ENCODE results near the gene RNF167.

RNF167 gene

GRCh38 chr17:4939796-4940554, at the start of gene RNF167, which contains the start of gene SLC25A11:
Gene RNF167, plus strand, starts transcription at chr17:4940268. Its CDS starts 642 bp downstream, at chr17:4940910.
Gene SLC25A11, minus strand, starts transcription at chr17:4940046. Its CDS starts 136 bp downstream, at chr17:4939910.
- H3K9me3 Mint-ChIP-seq = no peaks in the 10 kb centered on the region
- CTCF ChIA-PET = interaction anchor here (1.0 to 2.6 kb wide), 4 partner anchors 26 to 47 kb away, joined by 3 to 15 read pairs (median 6); partner anchors contain the start of genes CAMTA2 and SPAG7
- H3K4me3 Mint-ChIP-seq = peak within 1 kb of the TSS; percentile 92
- H3K4me1 Mint-ChIP-seq = peaks cover 60% of the 10 kb centered on the region
- peak; percentile 98 for DNase-seq
- H3K27me3 Mint-ChIP-seq = peaks cover 4% of the 10 kb centered on the region
- H3K36me3 Mint-ChIP-seq = peaks cover 73% of the 10 kb centered on the region
- H3K27ac Mint-ChIP-seq = peak within 1 kb of the TSS; percentile 98

GRCh38 chr17:4891411-4892410, 48.4 kb upstream of the RNF167 start:
- CTCF ChIA-PET = interaction anchor here (0.6 to 1.3 kb wide), 3 partner anchors 8 to 99 kb away, joined by 3 to 5 read pairs (median 3); partner anchors contain the start of gene C17orf107

GRCh38 chr17:4892499-4893221, 47.4 kb upstream of the RNF167 start:
- CTCF ChIA-PET = no interaction called here
- H3K4me1 Mint-ChIP-seq = peaks cover 3% of the 10 kb centered on the region
- no peaks in the 10 kb centered on the region for H3K9me3 Mint-ChIP-seq
- H3K27ac Mint-ChIP-seq = no peak overlapping the region
- peaks cover 40% of the 10 kb centered on the region for H3K36me3 Mint-ChIP-seq
- DNase-seq = no peak
- no peaks in the 10 kb centered on the region for H3K27me3 Mint-ChIP-seq
- H3K4me3 Mint-ChIP-seq = no peak overlapping the region

More at GRCh38 chr17:4891411-4892410, 48.4 kb upstream of the RNF167 start:
- Mint-ChIP-seq H3K4me1 (peaks cover 3% of the 10 kb centered on the region), H3K9me3 (no peaks in the 10 kb centered on the region), H3K27me3 (no peaks in the 10 kb centered on the region), H3K4me3 (no peak overlapping the region), H3K36me3 (peaks cover 41% of the 10 kb centered on the region), H3K27ac (no peak overlapping the region)
- DNase-seq = no peak

GRCh38 chr17:4893272-4893671, 46.8 kb upstream of the RNF167 start:
- Mint-ChIP-seq H3K27ac (no peak overlapping the region), H3K36me3 (peaks cover 40% of the 10 kb centered on the region), H3K27me3 (no peaks in the 10 kb centered on the region), H3K9me3 (no peaks in the 10 kb centered on the region), H3K4me3 (no peak overlapping the region), H3K4me1 (peaks cover 4% of the 10 kb centered on the region)
- no peak for DNase-seq
- CTCF ChIA-PET = no interaction called here

GRCh38 chr17:4893721-4894560, 46.1 kb upstream of the RNF167 start:
- peaks cover 8% of the 10 kb centered on the region for H3K4me1 Mint-ChIP-seq
- H3K36me3 Mint-ChIP-seq = peaks cover 37% of the 10 kb centered on the region
- CTCF ChIA-PET = no interaction called here
- H3K4me3 Mint-ChIP-seq = no peak overlapping the region
- DNase-seq = no peak
- H3K9me3 Mint-ChIP-seq = no peaks in the 10 kb centered on the region
- peaks cover 4% of the 10 kb centered on the region for H3K27me3 Mint-ChIP-seq
- no peak overlapping the region for H3K27ac Mint-ChIP-seq

- H3K27me3 Mint-ChIP-seq = peaks cover 14% of the 10 kb centered on the region
- CTCF ChIA-PET = no interaction called here
- peaks cover 34% of the 10 kb centered on the region for H3K36me3 Mint-ChIP-seq
- H3K27ac Mint-ChIP-seq = no peak overlapping the region
- DNase-seq = no peak
- H3K4me1 Mint-ChIP-seq = peaks cover 14% of the 10 kb centered on the region
- no peaks in the 10 kb centered on the region for H3K9me3 Mint-ChIP-seq
- no peak overlapping the region for H3K4me3 Mint-ChIP-seq
Observed at GRCh38 chr17:4895121-4895520, 44.9 kb upstream of the RNF167 start.

- peaks cover 19% of the 10 kb centered on the region for H3K4me1 Mint-ChIP-seq
- H3K36me3 Mint-ChIP-seq = peaks cover 29% of the 10 kb centered on the region
- H3K9me3 Mint-ChIP-seq = no peaks in the 10 kb centered on the region
- H3K27ac Mint-ChIP-seq = peak overlapping the region; percentile 28
- H3K27me3 Mint-ChIP-seq = peaks cover 21% of the 10 kb centered on the region
- no peak overlapping the region for H3K4me3 Mint-ChIP-seq
- CTCF ChIA-PET = no interaction called here
- no peak for DNase-seq
Observed at GRCh38 chr17:4895657-4896331, 44.3 kb upstream of the RNF167 start.

- H3K4me1 Mint-ChIP-seq = peaks cover 23% of the 10 kb centered on the region
- no peak for DNase-seq
- H3K36me3 Mint-ChIP-seq = peaks cover 26% of the 10 kb centered on the region
- H3K9me3 Mint-ChIP-seq = no peaks in the 10 kb centered on the region
- H3K27me3 Mint-ChIP-seq = peaks cover 24% of the 10 kb centered on the region
- CTCF ChIA-PET = no interaction called here
- H3K4me3 Mint-ChIP-seq = no peak overlapping the region
- no peak overlapping the region for H3K27ac Mint-ChIP-seq
Observed at GRCh38 chr17:4896332-4897197, 43.5 kb upstream of the RNF167 start.

- peaks cover 26% of the 10 kb centered on the region for H3K36me3 Mint-ChIP-seq
- CTCF ChIA-PET = no interaction called here
- H3K4me1 Mint-ChIP-seq = peaks cover 24% of the 10 kb centered on the region
- no peak for DNase-seq
- H3K9me3 Mint-ChIP-seq = no peaks in the 10 kb centered on the region
- no peak overlapping the region for H3K4me3 Mint-ChIP-seq
- H3K27me3 Mint-ChIP-seq = peaks cover 28% of the 10 kb centered on the region
- H3K27ac Mint-ChIP-seq = no peak overlapping the region
Observed at GRCh38 chr17:4897198-4897687, 42.8 kb upstream of the RNF167 start.

- peaks cover 30% of the 10 kb centered on the region for H3K4me1 Mint-ChIP-seq
- DNase-seq = no peak
- no peak overlapping the region for H3K27ac Mint-ChIP-seq
- H3K36me3 Mint-ChIP-seq = peaks cover 23% of the 10 kb centered on the region
- CTCF ChIA-PET = no interaction called here
- peaks cover 32% of the 10 kb centered on the region for H3K27me3 Mint-ChIP-seq
- H3K4me3 Mint-ChIP-seq = no peak overlapping the region
- no peaks in the 10 kb centered on the region for H3K9me3 Mint-ChIP-seq
Observed at GRCh38 chr17:4897785-4898184, 42.3 kb upstream of the RNF167 start.

- Mint-ChIP-seq H3K36me3 (peaks cover 22% of the 10 kb centered on the region), H3K4me1 (peaks cover 35% of the 10 kb centered on the region), H3K27ac (no peak overlapping the region), H3K4me3 (peak overlapping the region; percentile 61), H3K9me3 (no peaks in the 10 kb centered on the region), H3K27me3 (peaks cover 32% of the 10 kb centered on the region)
- CTCF ChIA-PET = interaction anchor here (1.9 kb wide), 1 partner anchor 188 kb away, joined by 6 read pairs; the partner anchor contains the start of gene ARRB2
- DNase-seq = no peak
Observed at GRCh38 chr17:4898351-4898750, 41.7 kb upstream of the RNF167 start.

GRCh38 chr17:4898927-4899326, 41.1 kb upstream of the RNF167 start:
- Mint-ChIP-seq H3K4me3 (peak overlapping the region; percentile 61), H3K9me3 (no peaks in the 10 kb centered on the region), H3K27me3 (peaks cover 32% of the 10 kb centered on the region), H3K27ac (no peak overlapping the region), H3K4me1 (peaks cover 39% of the 10 kb centered on the region), H3K36me3 (peaks cover 19% of the 10 kb centered on the region)
- DNase-seq = no peak
- CTCF ChIA-PET = interaction anchor here (0.7 to 2.7 kb wide), 7 partner anchors 8 to 189 kb away, joined by 3 to 11 read pairs (median 4); partner anchors contain the start of genes ARRB2, CAMTA2 and PSMB6

Measured in activated naive CD4-positive, alpha-beta T cell treated with anti-CD3 and anti-CD28 coated beads, Interleukin-2, amount 10 ng/mL, durations not matched to agents 7 days and 5 days (primary cell).